Kidney epithelial cell (primary cell): ENCODE data around the gene CYLD. TPM values are rescaled to one million over a fixed set of nuclear protein-coding genes. Genes with fewer than 3 reads are reported as not detected.

Experiments used
- DNase-seq: peaks from one replicate; pipeline ENCODE4 v3.0.0-alpha.2; 2010; ENCODE audit warnings: low read depth
- H3K27me3 ChIP-seq: 2 replicates; pipeline ENCODE4 v1.6.0; 2011; ENCODE audit warnings: low read length; ENCODE audit not compliant: control insufficient read depth, insufficient read depth
- H3K36me3 ChIP-seq: 2 replicates; pipeline ENCODE4 v1.5.1; 2011; ENCODE audit warnings: low read length; ENCODE audit not compliant: control insufficient read depth, insufficient read depth
- H3K4me3 ChIP-seq: 2 replicates; pipeline ENCODE4 v1.5.1; 2011; ENCODE audit warnings: low read depth, mild to moderate bottlenecking, control low read depth, low read length
- CTCF ChIP-seq: IDR thresholded peaks from 2 replicates; pipeline ENCODE4 v1.5.1; 2011; ENCODE audit warnings: mild to moderate bottlenecking, moderate library complexity, low read length, control low read depth, inconsistent platforms; ENCODE audit not compliant: insufficient read depth, poor library complexity, severe bottlenecking
- total RNA-seq: library from RNA; depleted of rRNA; stranded (reverse); fragments of >200 nt; gene quantifications from 2 replicates; pipeline ENCODE4 v1.2.3, GENCODE V29; 2015

Gene CYLD
- total RNA-seq, 1 donor from 2014 or later: 21.5 TPM

GRCh38 chr16:50739031-50739430 is 2.9 kb upstream of the CYLD start:
- no peak for TF ChIP-seq CTCF
- Histone ChIP-seq H3K27me3 (peaks cover 3% of the 10 kb centered on the region), H3K36me3 (no peaks in the 10 kb centered on the region), H3K4me3 (no peak overlapping the region)
- no peak for DNase-seq

GRCh38 chr16:50740736-50741135 is 1.1 kb upstream of the CYLD start:
- no peak for DNase-seq
- peaks cover 3% of the 10 kb centered on the region for H3K27me3 ChIP-seq
- no peak overlapping the region for H3K4me3 ChIP-seq
- no peak for TF ChIP-seq CTCF
- no peaks in the 10 kb centered on the region for H3K36me3 ChIP-seq

DNA sequence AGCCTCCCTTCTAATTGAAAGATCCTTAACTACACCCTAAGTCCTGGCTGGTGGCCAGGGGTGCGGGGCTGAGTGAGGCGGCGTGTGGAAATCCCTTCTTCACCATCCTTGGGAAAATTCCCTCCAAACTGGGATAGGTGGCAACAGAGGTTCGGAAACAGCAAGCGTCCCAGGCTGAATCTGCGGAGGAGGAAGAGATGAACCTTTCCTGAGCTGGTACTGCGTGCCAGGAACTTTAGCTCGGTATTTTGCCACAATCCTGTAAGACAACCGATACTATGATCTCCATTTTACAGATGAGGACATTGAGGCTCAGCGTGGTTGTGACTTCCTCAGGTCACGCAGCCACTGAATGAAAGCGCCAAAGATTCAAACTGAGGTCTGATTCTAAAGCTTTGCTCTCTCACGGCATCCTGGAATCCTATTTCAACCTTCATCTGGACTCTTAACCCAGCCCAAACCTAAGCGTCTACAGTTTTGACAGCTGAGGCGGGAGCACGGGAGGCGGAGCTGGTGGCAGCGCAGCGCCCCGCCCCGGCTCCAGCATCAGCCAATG is 583 bp upstream of the CYLD start:
- Histone ChIP-seq H3K4me3 (peak overlapping the region; percentile 31), H3K36me3 (no peaks in the 10 kb centered on the region), H3K27me3 (peaks cover 3% of the 10 kb centered on the region)
- no peak for DNase-seq
- TF ChIP-seq CTCF: no peak

DNA sequence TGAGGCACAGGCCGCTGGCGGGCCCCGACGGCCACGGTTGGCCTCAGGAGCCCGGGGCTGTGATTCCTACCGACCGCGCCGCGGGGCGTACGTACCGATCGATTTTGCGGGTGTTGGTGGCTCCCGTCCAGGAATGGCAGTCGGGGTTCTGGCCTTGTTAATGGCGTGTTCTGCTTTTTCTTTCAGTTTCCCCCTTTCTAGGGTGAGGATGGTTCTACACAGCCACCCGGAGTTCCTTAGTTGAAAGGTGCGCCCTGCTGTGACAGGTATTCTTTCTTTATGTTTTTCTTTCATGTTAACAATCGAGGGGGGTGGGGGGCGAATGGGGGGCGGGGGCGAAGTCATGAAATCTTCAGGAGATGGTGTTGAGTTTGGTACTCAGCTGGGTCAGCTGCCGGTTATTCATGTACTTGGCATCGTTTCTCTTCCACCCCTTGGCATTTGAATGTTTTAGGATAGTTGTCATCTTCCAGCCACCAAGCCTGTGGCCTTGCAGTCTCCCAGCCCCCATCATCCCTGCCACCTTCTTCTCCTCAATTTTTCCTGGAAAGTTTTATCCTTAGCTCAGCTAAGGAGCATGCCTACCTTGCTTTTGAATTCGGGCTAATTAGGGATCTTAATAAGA is 802 bp downstream of the CYLD start:
- Histone ChIP-seq H3K27me3 (no peaks in the 10 kb centered on the region), H3K36me3 (no peaks in the 10 kb centered on the region), H3K4me3 (peak overlapping the region; percentile 85)
- no peak for DNase-seq
- no peak for TF ChIP-seq CTCF

DNA sequence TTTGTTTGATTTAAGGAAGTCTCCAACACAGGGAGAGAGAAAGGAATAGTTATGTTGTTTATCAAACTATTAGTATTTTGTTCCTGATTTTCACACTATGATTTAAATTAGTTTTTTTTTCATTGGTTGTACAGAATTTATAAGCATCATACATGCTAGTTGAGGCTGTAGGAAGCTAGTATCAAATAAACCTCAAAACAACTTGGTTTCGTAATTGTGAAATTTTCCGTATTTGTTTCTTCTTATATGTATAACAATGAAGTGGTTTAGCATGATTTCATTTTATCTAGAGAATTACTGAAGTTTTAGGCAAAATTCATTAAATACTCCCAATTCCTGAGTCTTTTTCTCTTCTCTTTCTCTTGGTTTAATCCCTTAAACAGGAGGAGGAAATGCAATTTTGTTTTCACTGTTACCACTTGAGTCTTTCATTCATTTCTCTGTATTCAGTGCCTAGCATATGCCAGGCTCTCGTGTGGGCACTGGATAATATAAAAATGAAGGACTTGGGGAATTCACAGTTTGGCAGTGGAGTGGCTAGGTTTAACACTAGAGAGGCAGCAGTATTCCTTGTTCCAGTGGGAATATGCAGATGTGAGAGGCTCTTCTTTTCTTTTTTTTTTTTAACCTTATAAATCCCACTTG is 1.8 kb downstream of the CYLD start:
- Histone ChIP-seq H3K4me3 (no peak overlapping the region), H3K36me3 (no peaks in the 10 kb centered on the region), H3K27me3 (no peaks in the 10 kb centered on the region)
- no peak for DNase-seq
- TF ChIP-seq CTCF: no peak

DNA sequence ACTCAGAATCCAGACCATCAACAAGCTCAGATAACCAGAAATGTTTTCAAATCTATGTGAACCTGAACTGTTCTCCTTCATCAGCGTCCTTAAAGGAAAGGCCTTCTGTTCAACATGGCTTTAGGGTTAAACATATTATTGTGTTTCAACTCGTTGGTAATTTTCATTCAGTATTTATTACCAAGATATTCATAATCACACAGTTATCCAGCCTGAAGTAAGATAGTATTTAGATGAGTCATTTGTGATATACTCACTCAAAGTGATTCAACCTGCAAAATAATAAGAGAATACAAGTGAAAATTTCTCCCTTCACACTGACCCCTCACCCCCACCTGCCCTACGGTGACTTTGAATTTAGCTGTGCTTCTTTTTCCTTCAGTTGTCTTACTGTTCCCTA is 3.0 kb downstream of the CYLD start:
- Histone ChIP-seq H3K4me3 (no peak overlapping the region), H3K27me3 (no peaks in the 10 kb centered on the region), H3K36me3 (no peaks in the 10 kb centered on the region)
- no peak for TF ChIP-seq CTCF
- DNase-seq: no peak
